Hepatocyte (in vitro differentiated cells): Measurements from ENCODE around the gene MINDY4B. TPM values are rescaled to one million over a fixed set of nuclear protein-coding genes. Genes with fewer than 3 reads are reported as not detected.

Source experiments
- DNase-seq: peaks from one replicate; pipeline ENCODE4 v3.0.0-alpha.2; 2016; ENCODE audit warnings: low spot score
- H2AFZ ChIP-seq: fragments of 200-600 bp; sonication (generic); 2 replicates; pipeline ENCODE4 v1.6.0; 2016; ENCODE audit warnings: antibody characterized with exemption, mild to moderate bottlenecking
- H3K27ac ChIP-seq: fragments of 200-600 bp; sonication (generic); 2 replicates; pipeline ENCODE4 v1.5.1; 2016; ENCODE audit warnings: mild to moderate bottlenecking
- H3K27me3 ChIP-seq: fragments of 200-600 bp; sonication (generic); 2 replicates; pipeline ENCODE4 v1.6.1; 2016
- H3K36me3 ChIP-seq: fragments of 200-600 bp; sonication (generic); replicated peaks from 2 replicates; pipeline ENCODE4 v1.5.1; 2016; ENCODE audit warnings: low read depth; ENCODE audit not compliant: insufficient read depth
- H3K4me1 ChIP-seq: fragments of 200-600 bp; sonication (generic); 2 replicates; pipeline ENCODE4 v1.5.1; 2016; ENCODE audit warnings: mild to moderate bottlenecking, moderate library complexity; ENCODE audit not compliant: insufficient read depth
- H3K4me2 ChIP-seq: fragments of 200-600 bp; sonication (generic); 2 replicates; pipeline ENCODE4 v1.6.0; 2016
- H3K4me3 ChIP-seq: fragments of 200-600 bp; sonication (generic); 2 replicates; pipeline ENCODE4 v1.5.1; 2016; ENCODE audit warnings: mild to moderate bottlenecking
- H3K79me2 ChIP-seq: fragments of 200-600 bp; sonication (generic); 2 replicates; pipeline ENCODE4 v1.6.0; 2017; ENCODE audit warnings: mild to moderate bottlenecking
- H3K9me2 ChIP-seq: fragments of 200-600 bp; sonication (generic); replicated peaks from 2 replicates; pipeline ENCODE4 v1.6.0; 2017; ENCODE audit warnings: mild to moderate bottlenecking; ENCODE audit not compliant: insufficient read depth
- H3K9me3 ChIP-seq: fragments of 200-600 bp; sonication (generic); 2 replicates; pipeline ENCODE4 v1.5.1; 2016; ENCODE audit warnings: low read depth, mild to moderate bottlenecking
- H4K20me1 ChIP-seq: fragments of 200-600 bp; sonication (generic); 2 replicates; pipeline ENCODE4 v1.6.0; 2016; ENCODE audit warnings: mild to moderate bottlenecking; ENCODE audit not compliant: insufficient read depth, poor library complexity, severe bottlenecking
- EZH2 ChIP-seq: fragments of 200-600 bp; sonication (generic); IDR thresholded peaks from 2 replicates; pipeline ENCODE4 v1.6.1; 2016; ENCODE audit warnings: antibody characterized with exemption, mild to moderate bottlenecking, borderline replicate concordance
- EZH2phosphoT487 ChIP-seq: fragments of 200-600 bp; sonication (generic); IDR thresholded peaks from one replicate; pipeline ENCODE4 v1.6.1; 2018; ENCODE audit warnings: antibody characterized with exemption, mild to moderate bottlenecking, low read depth, moderate library complexity; ENCODE audit not compliant: unreplicated experiment, severe bottlenecking
- WGBS: methylation state at CpG from one replicate; pipeline ENCODE4 v1.1.6; 2016; ENCODE audit warnings: low lambda C conversion rate; ENCODE audit errors: missing lambda C conversion rate; 5-methylcytosine and 5-hydroxymethylcytosine counted together
- polyA plus RNA-seq: library from polyadenylated mRNA; unstranded; fragments of >200 nt; fragmentation: Nextera tagmentation; extraction: Ambion mirVana; gene quantifications from 2 replicates; pipeline ENCODE4 v1.2.1, GENCODE V29; 2016
- total RNA-seq: library from RNA; depleted of rRNA; stranded (reverse); fragments of >200 nt; gene quantifications from 2 replicates; pipeline ENCODE4 v1.2.3, GENCODE V29; 2014
- TF ChIP-seq, protein P1 (sequence below): fragments of 200-600 bp; sonication (generic); IDR thresholded peaks from 2 replicates; pipeline ENCODE4 v1.5.1; 2016; ENCODE audit warnings: antibody characterized with exemption, mild to moderate bottlenecking; ENCODE audit not compliant: poor library complexity

The MINDY4B gene
- total and polyA plus RNA-seq, 2 experiments from 2014 or later, result not detected

DNA sequence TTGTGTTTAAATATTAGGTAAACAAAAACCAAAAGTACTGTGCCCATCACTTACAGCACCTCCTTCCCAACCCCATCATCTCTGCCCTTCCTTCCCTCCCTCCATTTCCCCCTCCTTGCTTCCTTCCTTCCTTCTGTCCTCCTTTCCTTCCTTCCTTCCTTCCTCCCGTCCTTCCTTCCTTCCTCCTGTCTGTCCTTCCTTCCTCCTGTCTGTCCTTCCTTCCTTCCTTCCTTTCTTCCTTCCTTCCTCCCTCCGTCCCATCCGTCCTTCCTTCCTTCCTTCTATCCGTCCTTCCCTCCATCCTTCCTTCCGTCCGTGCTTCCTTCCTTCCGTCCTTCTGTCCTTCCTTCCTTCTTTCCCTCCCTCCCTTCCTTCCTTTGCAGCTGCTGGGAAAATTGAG lies 74.5 kb downstream of the MINDY4B start:
- no peaks in the 10 kb centered on the region for H3K9me3 ChIP-seq
- TF ChIP-seq EZH2 (no peak), EZH2phosphoT487 (no peak)
- TF ChIP-seq, protein P1, sequence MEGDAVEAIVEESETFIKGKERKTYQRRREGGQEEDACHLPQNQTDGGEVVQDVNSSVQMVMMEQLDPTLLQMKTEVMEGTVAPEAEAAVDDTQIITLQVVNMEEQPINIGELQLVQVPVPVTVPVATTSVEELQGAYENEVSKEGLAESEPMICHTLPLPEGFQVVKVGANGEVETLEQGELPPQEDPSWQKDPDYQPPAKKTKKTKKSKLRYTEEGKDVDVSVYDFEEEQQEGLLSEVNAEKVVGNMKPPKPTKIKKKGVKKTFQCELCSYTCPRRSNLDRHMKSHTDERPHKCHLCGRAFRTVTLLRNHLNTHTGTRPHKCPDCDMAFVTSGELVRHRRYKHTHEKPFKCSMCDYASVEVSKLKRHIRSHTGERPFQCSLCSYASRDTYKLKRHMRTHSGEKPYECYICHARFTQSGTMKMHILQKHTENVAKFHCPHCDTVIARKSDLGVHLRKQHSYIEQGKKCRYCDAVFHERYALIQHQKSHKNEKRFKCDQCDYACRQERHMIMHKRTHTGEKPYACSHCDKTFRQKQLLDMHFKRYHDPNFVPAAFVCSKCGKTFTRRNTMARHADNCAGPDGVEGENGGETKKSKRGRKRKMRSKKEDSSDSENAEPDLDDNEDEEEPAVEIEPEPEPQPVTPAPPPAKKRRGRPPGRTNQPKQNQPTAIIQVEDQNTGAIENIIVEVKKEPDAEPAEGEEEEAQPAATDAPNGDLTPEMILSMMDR, result no peak
- H3K4me2 ChIP-seq, result no peak overlapping the region
- no peaks in the 10 kb centered on the region for H3K36me3 ChIP-seq
- no peak overlapping the region for H3K4me3 ChIP-seq
- 89% methylated on average over 6 of the region's 7 CpGs for WGBS
- H4K20me1 ChIP-seq, result no peaks in the 10 kb centered on the region
- no peaks in the 10 kb centered on the region for H3K4me1 ChIP-seq
- no peaks in the 10 kb centered on the region for H3K79me2 ChIP-seq
- no peak for DNase-seq
- H3K27ac ChIP-seq, result no peak overlapping the region
- H3K27me3 ChIP-seq, result no peaks in the 10 kb centered on the region
- H3K9me2 ChIP-seq, result no peaks in the 10 kb centered on the region
- H2AFZ ChIP-seq, result no peak overlapping the region

DNA sequence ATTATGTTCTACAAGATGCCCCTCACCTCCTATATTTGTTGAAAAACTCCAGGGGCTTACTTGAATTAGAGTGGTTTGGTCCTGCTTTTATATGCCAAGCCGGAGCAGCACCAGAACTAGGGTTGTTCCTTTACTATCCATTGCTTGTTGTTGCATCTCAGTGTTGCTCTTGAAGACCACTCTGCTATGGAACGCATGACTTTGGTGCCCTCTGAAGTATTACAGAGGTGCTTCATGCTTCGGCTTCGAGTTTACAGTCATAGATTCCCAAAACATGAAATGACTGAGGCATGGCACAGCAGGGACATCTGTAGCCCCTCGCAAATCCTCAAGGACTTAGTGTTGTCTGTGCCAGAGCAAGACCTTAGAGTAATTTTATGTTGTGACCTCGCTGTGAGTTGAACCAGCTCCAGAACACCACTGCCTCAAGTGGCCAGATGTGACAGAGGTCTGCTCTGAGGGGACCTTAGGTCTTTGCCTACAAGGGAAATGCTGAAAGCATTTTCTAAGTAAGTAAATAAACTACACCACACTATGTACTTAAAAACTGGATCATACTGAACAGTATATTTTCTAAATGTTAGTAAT lies 75.1 kb downstream of the MINDY4B start:
- H3K79me2 ChIP-seq, result no peaks in the 10 kb centered on the region
- H2AFZ ChIP-seq, result no peak overlapping the region
- no peaks in the 10 kb centered on the region for H3K9me3 ChIP-seq
- WGBS, result 82% methylated on average over 6 of the region's 6 CpGs
- no peaks in the 10 kb centered on the region for H3K36me3 ChIP-seq
- DNase-seq, result peak; percentile 17
- H3K4me1 ChIP-seq, result no peaks in the 10 kb centered on the region
- no peak overlapping the region for H3K27ac ChIP-seq
- H3K9me2 ChIP-seq, result no peaks in the 10 kb centered on the region
- no peak overlapping the region for H3K4me3 ChIP-seq
- H3K27me3 ChIP-seq, result no peaks in the 10 kb centered on the region
- no peak for TF ChIP-seq EZH2phosphoT487
- TF ChIP-seq EZH2, result no peak
- TF ChIP-seq, protein P1, result peak; percentile 27
- H3K4me2 ChIP-seq, result no peak overlapping the region
- no peaks in the 10 kb centered on the region for H4K20me1 ChIP-seq

- H3K9me3 ChIP-seq, result no peaks in the 10 kb centered on the region
- H3K4me2 ChIP-seq, result no peak overlapping the region
- 76% methylated on average over 6 of the region's 6 CpGs for WGBS
- no peaks in the 10 kb centered on the region for H3K36me3 ChIP-seq
- DNase-seq, result no peak
- no peaks in the 10 kb centered on the region for H4K20me1 ChIP-seq
- H3K27me3 ChIP-seq, result no peaks in the 10 kb centered on the region
- H3K4me3 ChIP-seq, result no peak overlapping the region
- H3K27ac ChIP-seq, result no peak overlapping the region
- H3K4me1 ChIP-seq, result no peaks in the 10 kb centered on the region
- no peak for TF ChIP-seq EZH2
- no peak overlapping the region for H2AFZ ChIP-seq
- no peaks in the 10 kb centered on the region for H3K9me2 ChIP-seq
- H3K79me2 ChIP-seq, result no peaks in the 10 kb centered on the region
Measured at GRCh38 chr3:150829408-150829807, 75.8 kb downstream of the MINDY4B start.

GRCh38 chr3:150828997-150829396 lies 76.2 kb downstream of the MINDY4B start:
- Histone ChIP-seq H3K79me2 (no peaks in the 10 kb centered on the region), H3K36me3 (no peaks in the 10 kb centered on the region), H3K4me2 (no peak overlapping the region), H3K4me3 (no peak overlapping the region), H3K27ac (no peak overlapping the region), H3K4me1 (no peaks in the 10 kb centered on the region), H3K27me3 (no peaks in the 10 kb centered on the region), H4K20me1 (no peaks in the 10 kb centered on the region), H2AFZ (no peak overlapping the region), H3K9me3 (no peaks in the 10 kb centered on the region), H3K9me2 (no peaks in the 10 kb centered on the region)
- TF ChIP-seq, protein P1, result no peak
- TF ChIP-seq EZH2phosphoT487, result no peak
- TF ChIP-seq EZH2, result no peak
- DNase-seq, result no peak
- WGBS, result 73% methylated on average over 2 of the region's 2 CpGs
